ENCODE results near the gene SYNPO.

Gene SYNPO

GRCh38 chr5:150648294-150649107 is 8.0 kb downstream of the SYNPO start:
- no CpG with 5 or more reads among the region's 16 CpGs for whole genome bisulfite sequencing (ENCODE audit: extremely low coverage, insufficient coverage, insufficient read length)
- Histone ChIP-seq H4K91ac (ENCODE audit: low read depth, low read length) (peak overlapping the region; percentile 22), H3K9me3 (ENCODE audit: insufficient read depth, low read depth, low read length) (no peaks in the 10 kb centered on the region), H3K14ac (ENCODE audit: low read length) (no peak overlapping the region), H2BK5ac (ENCODE audit: low read depth, low read length, poor library complexity) (no peak overlapping the region), H4K8ac (ENCODE audit: low read depth, low read length) (no peak overlapping the region), H3K23ac (ENCODE audit: low read length) (no peak overlapping the region), H3K4me1 (ENCODE audit: control insufficient read depth in 1 of 2, insufficient read depth in 2 of 2, low read length in 2 of 2) (peaks cover 14 to 23% of the 10 kb centered on the region in 2 experiments), H3K18ac (ENCODE audit: low read length) (no peak overlapping the region), H3K4ac (ENCODE audit: low read depth, low read length) (no peak overlapping the region), H2AFZ (ENCODE audit: insufficient read depth, low read length, poor library complexity) (no peak overlapping the region), H3K27me3 (ENCODE audit: insufficient read depth, low read length) (no peaks in the 10 kb centered on the region), H3K4me3 (ENCODE audit: low read depth, low read length) (no peak overlapping the region), H2BK12ac (ENCODE audit: low read length) (no peak overlapping the region), H3K27ac (ENCODE audit: low read depth, low read length) (no peak overlapping the region), H3K9ac (ENCODE audit: low read length) (no peak overlapping the region), H4K12ac (ENCODE audit: low read depth, low read length) (no peak overlapping the region), H3K79me1 (ENCODE audit: low read length) (peaks cover 15% of the 10 kb centered on the region), H3K4me2 (ENCODE audit: low read length) (no peak overlapping the region), H2AK5ac (ENCODE audit: low read length) (no peak overlapping the region), H3K79me2 (ENCODE audit: control insufficient read depth, insufficient read depth, low read length, poor library complexity) (peaks cover 5% of the 10 kb centered on the region), H3K36me3 (ENCODE audit: control insufficient read depth in 1 of 2, insufficient read depth in 2 of 2, low read length in 2 of 2) (peaks cover 52 to 59% of the 10 kb centered on the region in 2 experiments), H2BK120ac (ENCODE audit: insufficient read depth, low read length, poor library complexity) (no peak overlapping the region)
- no peak for DNase-seq

- no peak overlapping the region for H3K4me2 ChIP-seq (ENCODE audit: low read length)
- H3K23ac ChIP-seq (ENCODE audit: low read length), result no peak overlapping the region
- peaks cover 6 to 18% of the 10 kb centered on the region in 2 experiments for H3K4me1 ChIP-seq (ENCODE audit: control insufficient read depth in 1 of 2, insufficient read depth in 2 of 2, low read length in 2 of 2)
- H3K4me3 ChIP-seq (ENCODE audit: low read depth, low read length), result no peak overlapping the region
- H4K8ac ChIP-seq (ENCODE audit: low read depth, low read length), result no peak overlapping the region
- no peak overlapping the region for H2BK12ac ChIP-seq (ENCODE audit: low read length)
- peaks cover 8% of the 10 kb centered on the region for H3K79me1 ChIP-seq (ENCODE audit: low read length)
- H3K9me3 ChIP-seq (ENCODE audit: insufficient read depth, low read depth, low read length), result no peaks in the 10 kb centered on the region
- no peak overlapping the region for H3K9ac ChIP-seq (ENCODE audit: low read length)
- H3K18ac ChIP-seq (ENCODE audit: low read length), result no peak overlapping the region
- H2AK5ac ChIP-seq (ENCODE audit: low read length), result no peak overlapping the region
- H3K4ac ChIP-seq (ENCODE audit: low read depth, low read length), result no peak overlapping the region
- H3K14ac ChIP-seq (ENCODE audit: low read length), result no peak overlapping the region
- H4K91ac ChIP-seq (ENCODE audit: low read depth, low read length), result no peak overlapping the region
- WGBS (ENCODE audit: extremely low coverage, insufficient coverage, insufficient read length), result no CpG with 5 or more reads among the region's 46 CpGs
- H2AFZ ChIP-seq (ENCODE audit: insufficient read depth, low read length, poor library complexity), result no peak overlapping the region
- peaks cover 3% of the 10 kb centered on the region for H3K79me2 ChIP-seq (ENCODE audit: control insufficient read depth, insufficient read depth, low read length, poor library complexity)
- no peak overlapping the region for H3K27ac ChIP-seq (ENCODE audit: low read depth, low read length)
- H3K36me3 ChIP-seq (ENCODE audit: control insufficient read depth in 1 of 2, insufficient read depth in 2 of 2, low read length in 2 of 2), result peaks cover 53 to 60% of the 10 kb centered on the region in 2 experiments
- DNase-seq, result no peak
- H3K27me3 ChIP-seq (ENCODE audit: insufficient read depth, low read length), result no peaks in the 10 kb centered on the region
- no peak overlapping the region for H4K12ac ChIP-seq (ENCODE audit: low read depth, low read length)
- no peak overlapping the region for H2BK5ac ChIP-seq (ENCODE audit: low read depth, low read length, poor library complexity)
- no peak overlapping the region for H2BK120ac ChIP-seq (ENCODE audit: insufficient read depth, low read length, poor library complexity)
Measured at GRCh38 chr5:150649108-150650020, 8.9 kb downstream of the SYNPO start.

GRCh38 chr5:150650021-150651006 is 9.9 kb downstream of the SYNPO start:
- Histone ChIP-seq H4K8ac (ENCODE audit: low read depth, low read length) (no peak overlapping the region), H3K23ac (ENCODE audit: low read length) (no peak overlapping the region), H3K27ac (ENCODE audit: low read depth, low read length) (no peak overlapping the region), H4K12ac (ENCODE audit: low read depth, low read length) (no peak overlapping the region), H3K4me2 (ENCODE audit: low read length) (no peak overlapping the region), H3K18ac (ENCODE audit: low read length) (no peak overlapping the region), H3K36me3 (ENCODE audit: control insufficient read depth in 1 of 2, insufficient read depth in 2 of 2, low read length in 2 of 2) (peaks cover 53 to 60% of the 10 kb centered on the region in 2 experiments), H3K4me3 (ENCODE audit: low read depth, low read length) (no peak overlapping the region), H2BK120ac (ENCODE audit: insufficient read depth, low read length, poor library complexity) (no peak overlapping the region), H4K91ac (ENCODE audit: low read depth, low read length) (no peak overlapping the region), H3K27me3 (ENCODE audit: insufficient read depth, low read length) (no peaks in the 10 kb centered on the region), H2BK12ac (ENCODE audit: low read length) (peak overlapping the region; percentile 7), H3K4me1 (ENCODE audit: control insufficient read depth in 1 of 2, insufficient read depth in 2 of 2, low read length in 2 of 2) (peaks cover 0 to 10% of the 10 kb centered on the region in 2 experiments), H3K9me3 (ENCODE audit: insufficient read depth, low read depth, low read length) (no peaks in the 10 kb centered on the region), H3K4ac (ENCODE audit: low read depth, low read length) (no peak overlapping the region), H3K79me1 (ENCODE audit: low read length) (peaks cover 4% of the 10 kb centered on the region), H3K9ac (ENCODE audit: low read length) (no peak overlapping the region), H3K79me2 (ENCODE audit: control insufficient read depth, insufficient read depth, low read length, poor library complexity) (no peaks in the 10 kb centered on the region), H2AK5ac (ENCODE audit: low read length) (no peak overlapping the region), H3K14ac (ENCODE audit: low read length) (no peak overlapping the region), H2AFZ (ENCODE audit: insufficient read depth, low read length, poor library complexity) (no peak overlapping the region), H2BK5ac (ENCODE audit: low read depth, low read length, poor library complexity) (no peak overlapping the region)
- no peak for DNase-seq
- WGBS (ENCODE audit: extremely low coverage, insufficient coverage, insufficient read length), result no CpG with 5 or more reads among the region's 38 CpGs

GRCh38 chr5:150651382-150651781 is 10.9 kb downstream of the SYNPO start:
- H3K23ac ChIP-seq (ENCODE audit: low read length), result no peak overlapping the region
- no peak overlapping the region for H3K27ac ChIP-seq (ENCODE audit: low read depth, low read length)
- H3K18ac ChIP-seq (ENCODE audit: low read length), result no peak overlapping the region
- H3K79me1 ChIP-seq (ENCODE audit: low read length), result peaks cover 8% of the 10 kb centered on the region
- no peak for DNase-seq
- H3K4me2 ChIP-seq (ENCODE audit: low read length), result no peak overlapping the region
- peaks cover 2 to 14% of the 10 kb centered on the region in 2 experiments for H3K4me1 ChIP-seq (ENCODE audit: control insufficient read depth in 1 of 2, insufficient read depth in 2 of 2, low read length in 2 of 2)
- H3K9me3 ChIP-seq (ENCODE audit: insufficient read depth, low read depth, low read length), result no peaks in the 10 kb centered on the region
- H4K12ac ChIP-seq (ENCODE audit: low read depth, low read length), result no peak overlapping the region
- no peak overlapping the region for H2BK5ac ChIP-seq (ENCODE audit: low read depth, low read length, poor library complexity)
- H3K79me2 ChIP-seq (ENCODE audit: control insufficient read depth, insufficient read depth, low read length, poor library complexity), result peaks cover 4% of the 10 kb centered on the region
- no peak overlapping the region for H2AFZ ChIP-seq (ENCODE audit: insufficient read depth, low read length, poor library complexity)
- H3K9ac ChIP-seq (ENCODE audit: low read length), result no peak overlapping the region
- H3K36me3 ChIP-seq (ENCODE audit: control insufficient read depth in 1 of 2, insufficient read depth in 2 of 2, low read length in 2 of 2), result peaks cover 53 to 60% of the 10 kb centered on the region in 2 experiments
- WGBS (ENCODE audit: extremely low coverage, insufficient coverage, insufficient read length), result no CpG with 5 or more reads among the region's 1 CpG
- no peak overlapping the region for H2AK5ac ChIP-seq (ENCODE audit: low read length)
- no peak overlapping the region for H3K4me3 ChIP-seq (ENCODE audit: low read depth, low read length)
- H3K27me3 ChIP-seq (ENCODE audit: insufficient read depth, low read length), result no peaks in the 10 kb centered on the region
- no peak overlapping the region for H3K14ac ChIP-seq (ENCODE audit: low read length)
- no peak overlapping the region for H4K91ac ChIP-seq (ENCODE audit: low read depth, low read length)
- H2BK120ac ChIP-seq (ENCODE audit: insufficient read depth, low read length, poor library complexity), result no peak overlapping the region
- H3K4ac ChIP-seq (ENCODE audit: low read depth, low read length), result no peak overlapping the region
- no peak overlapping the region for H4K8ac ChIP-seq (ENCODE audit: low read depth, low read length)
- H2BK12ac ChIP-seq (ENCODE audit: low read length), result no peak overlapping the region

Data from trophoblast cell (in vitro differentiated cells and primary cell).